GM19351 (cell line): ENCODE results near the gene ANKRD40CL.
"Not testable (repeated sequence)": the region's sequence is repeated elsewhere in the genome, so short reads cannot be mapped to it uniquely, and the experiment has no call there.

Experiments used
- ATAC-seq: cut with Tn5 transposase; IDR thresholded peaks from one replicate; pipeline ENCODE4 v1.9.1; 2021; ENCODE audit warnings: mild to moderate bottlenecking, moderate library complexity; ENCODE audit not compliant: unreplicated experiment

Gene ANKRD40CL

GRCh38 chr17:50767446-50767845 is at the start of gene ANKRD40CL:
Gene ANKRD40CL, minus strand, starts transcription at chr17:50767518. Its CDS starts 605 bp downstream, at chr17:50766913.
- ATAC-seq = no peak

- ATAC-seq = no peak
These were observed 49.0 kb upstream of the ANKRD40CL start for GRCh38 chr17:50816271-50816670.

GRCh38 chr17:50815400-50815799 is 48.1 kb upstream of the ANKRD40CL start:
- no peak for ATAC-seq

- ATAC-seq = no peak
These were observed 46.3 kb upstream of the ANKRD40CL start for GRCh38 chr17:50813583-50813982.

GRCh38 chr17:50808888-50809287 is 41.6 kb upstream of the ANKRD40CL start:
- ATAC-seq = no peak

- ATAC-seq = no peak
These were observed 41.1 kb upstream of the ANKRD40CL start for GRCh38 chr17:50808413-50808812.

- no peak for ATAC-seq
These were observed 40.4 kb upstream of the ANKRD40CL start for GRCh38 chr17:50807675-50808074.

- no peak for ATAC-seq
These were observed 39.7 kb upstream of the ANKRD40CL start for GRCh38 chr17:50807009-50807408.

GRCh38 chr17:50806141-50806643 is 38.9 kb upstream of the ANKRD40CL start:
- no peak for ATAC-seq

- no peak for ATAC-seq
These were observed 38.2 kb upstream of the ANKRD40CL start for GRCh38 chr17:50805486-50805885.

- ATAC-seq = not testable (repeated sequence)
These were observed 37.6 kb upstream of the ANKRD40CL start for GRCh38 chr17:50804749-50805475.

GRCh38 chr17:50803676-50804075 is 36.4 kb upstream of the ANKRD40CL start:
- ATAC-seq = no peak

- no peak for ATAC-seq
These were observed 35.6 kb upstream of the ANKRD40CL start for GRCh38 chr17:50802609-50803571.

- ATAC-seq = no peak
These were observed 32.9 kb upstream of the ANKRD40CL start for GRCh38 chr17:50800196-50800700.

GRCh38 chr17:50799582-50799981 is 32.3 kb upstream of the ANKRD40CL start:
- no peak for ATAC-seq

- no peak for ATAC-seq
These were observed 31.3 kb upstream of the ANKRD40CL start for GRCh38 chr17:50798424-50799288.

- no peak for ATAC-seq
These were observed 30.0 kb upstream of the ANKRD40CL start for GRCh38 chr17:50797135-50797810.

- no peak for ATAC-seq
These were observed 27.0 kb upstream of the ANKRD40CL start for GRCh38 chr17:50794361-50794760.

- no peak for ATAC-seq
These were observed 25.7 kb upstream of the ANKRD40CL start for GRCh38 chr17:50793007-50793406.

GRCh38 chr17:50792132-50792531 is 24.8 kb upstream of the ANKRD40CL start:
- ATAC-seq = no peak
